ENCODE measurements around the gene KRT5. TPM values are rescaled to one million over a fixed set of nuclear protein-coding genes. Genes with fewer than 3 reads are reported as not detected.

Gene KRT5
- polyA plus RNA-seq, 3 donors: 0.04 TPM; not detected in 2

DNA sequence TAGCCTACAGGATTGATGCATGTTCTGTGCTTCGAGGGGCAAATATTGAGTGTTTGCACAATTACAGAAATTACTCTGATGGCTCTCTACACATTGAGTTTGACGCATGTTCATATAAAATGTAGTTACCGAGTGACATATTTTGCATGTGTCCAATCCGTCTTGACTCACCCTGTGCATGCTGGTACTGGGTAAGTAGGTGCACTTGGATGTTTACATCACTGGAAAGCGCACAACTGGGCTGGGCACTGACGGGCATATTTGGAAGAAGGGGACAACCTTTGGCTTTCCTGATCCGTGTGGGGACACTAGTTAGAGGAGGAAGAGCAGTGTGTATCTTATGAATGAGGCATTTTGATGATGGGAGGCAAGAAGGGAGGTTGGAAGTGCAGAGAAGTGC lies 22.2 kb downstream of the KRT5 start:
- Histone ChIP-seq H3K36me3 (replicated peaks in 1 of 2; ENCODE audit: control insufficient read depth in 1 of 2, insufficient read depth in 2 of 2, low read length in 2 of 2) (no peaks in the 10 kb centered on the region), H3K4me3 (replicated peaks in 1 of 3; ENCODE audit: low read depth in 2 of 3, low read length in 3 of 3) (no peak overlapping the region), H3K79me2 (ENCODE audit: insufficient read depth, low read length) (no peaks in the 10 kb centered on the region), H3K9me3 (replicated peaks in 1 of 2; ENCODE audit: control insufficient read depth in 1 of 2, insufficient read depth in 1 of 2, low read length in 2 of 2) (peaks cover 0 to 6% of the 10 kb centered on the region in 2 donors), H3K9ac (ENCODE audit: insufficient read depth, low read length, poor library complexity, severe bottlenecking) (no peak overlapping the region), H2AFZ (ENCODE audit: insufficient read depth, low read depth, low read length, poor library complexity, severe bottlenecking) (no peak overlapping the region), H3K27me3 (ENCODE audit: control insufficient read depth in 2 of 2, insufficient read depth in 2 of 2, low read length in 2 of 2) (no peaks in the 10 kb centered on the region), H3K27ac (ENCODE audit: low read depth in 1 of 2, low read length in 2 of 2) (no peak overlapping the region), H3K4me2 (replicated peaks; ENCODE audit: extremely low read depth, low read length, poor library complexity, severe bottlenecking) (no peak overlapping the region), H3K4me1 (ENCODE audit: control insufficient read depth in 1 of 2, insufficient read depth in 2 of 2, low read length in 2 of 2) (peaks cover 9 to 18% of the 10 kb centered on the region in 2 donors), H4K20me1 (ENCODE audit: insufficient read depth, low read length) (no peaks in the 10 kb centered on the region)
- Mint-ChIP-seq H3K27ac (no peak overlapping the region), H3K9me3 (peaks cover 0 to 11% (median 6%) of the 10 kb centered on the region in 7 donors), H3K4me1 (peaks cover 20% of the 10 kb centered on the region), H3K4me3 (no peak overlapping the region), H3K27me3 (ENCODE audit: low read depth in 3 of 3) (peaks cover 5 to 11% (median 7%) of the 10 kb centered on the region in 3 donors), H3K36me3 (no peaks in the 10 kb centered on the region)
- 92% methylated on average over 7 of the region's 7 CpGs for WGBS (ENCODE audit: insufficient coverage)
- intact Hi-C loops (cut with micrococcal nuclease): no loop called here
- DNase-seq: no peak
- TF ChIP-seq, protein P1, sequence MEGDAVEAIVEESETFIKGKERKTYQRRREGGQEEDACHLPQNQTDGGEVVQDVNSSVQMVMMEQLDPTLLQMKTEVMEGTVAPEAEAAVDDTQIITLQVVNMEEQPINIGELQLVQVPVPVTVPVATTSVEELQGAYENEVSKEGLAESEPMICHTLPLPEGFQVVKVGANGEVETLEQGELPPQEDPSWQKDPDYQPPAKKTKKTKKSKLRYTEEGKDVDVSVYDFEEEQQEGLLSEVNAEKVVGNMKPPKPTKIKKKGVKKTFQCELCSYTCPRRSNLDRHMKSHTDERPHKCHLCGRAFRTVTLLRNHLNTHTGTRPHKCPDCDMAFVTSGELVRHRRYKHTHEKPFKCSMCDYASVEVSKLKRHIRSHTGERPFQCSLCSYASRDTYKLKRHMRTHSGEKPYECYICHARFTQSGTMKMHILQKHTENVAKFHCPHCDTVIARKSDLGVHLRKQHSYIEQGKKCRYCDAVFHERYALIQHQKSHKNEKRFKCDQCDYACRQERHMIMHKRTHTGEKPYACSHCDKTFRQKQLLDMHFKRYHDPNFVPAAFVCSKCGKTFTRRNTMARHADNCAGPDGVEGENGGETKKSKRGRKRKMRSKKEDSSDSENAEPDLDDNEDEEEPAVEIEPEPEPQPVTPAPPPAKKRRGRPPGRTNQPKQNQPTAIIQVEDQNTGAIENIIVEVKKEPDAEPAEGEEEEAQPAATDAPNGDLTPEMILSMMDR (IDR thresholded peaks at IDR 0.05): no peak

DNA sequence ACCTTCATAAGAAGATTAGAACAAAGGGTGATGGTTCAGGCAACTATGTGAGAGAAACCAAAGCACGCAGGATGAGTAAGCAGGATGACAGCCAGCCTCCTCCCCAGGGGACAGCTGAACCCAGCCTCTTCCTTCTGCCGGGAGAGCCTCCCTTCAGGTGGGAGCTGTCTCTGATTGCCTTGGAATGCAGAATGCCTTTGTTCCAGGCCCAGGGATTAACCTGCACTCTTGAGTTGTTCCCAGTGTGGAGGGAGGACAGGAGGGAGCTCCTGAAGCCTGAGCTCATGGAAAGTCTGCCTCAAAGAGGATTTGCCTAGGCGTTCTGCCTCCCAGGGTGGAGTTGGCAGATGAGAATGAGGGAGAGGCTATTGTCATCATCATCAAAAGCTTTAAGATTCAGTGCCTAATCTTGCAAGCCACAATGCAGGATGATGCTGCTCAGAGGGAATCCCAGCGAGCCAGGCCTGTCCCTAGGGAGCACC lies 23.6 kb downstream of the KRT5 start:
- DNase-seq: no peak
- Histone ChIP-seq H3K4me1 (ENCODE audit: control insufficient read depth in 1 of 2, insufficient read depth in 2 of 2, low read length in 2 of 2) (peaks cover 9 to 18% of the 10 kb centered on the region in 2 donors), H3K27ac (ENCODE audit: low read depth in 1 of 2, low read length in 2 of 2) (no peak overlapping the region), H4K20me1 (ENCODE audit: insufficient read depth, low read length) (no peaks in the 10 kb centered on the region), H3K9ac (ENCODE audit: insufficient read depth, low read length, poor library complexity, severe bottlenecking) (no peak overlapping the region), H3K36me3 (replicated peaks in 1 of 2; ENCODE audit: control insufficient read depth in 1 of 2, insufficient read depth in 2 of 2, low read length in 2 of 2) (no peaks in the 10 kb centered on the region), H3K4me2 (replicated peaks; ENCODE audit: extremely low read depth, low read length, poor library complexity, severe bottlenecking) (no peak overlapping the region), H3K9me3 (replicated peaks in 1 of 2; ENCODE audit: control insufficient read depth in 1 of 2, insufficient read depth in 1 of 2, low read length in 2 of 2) (no peaks in the 10 kb centered on the region), H3K27me3 (ENCODE audit: control insufficient read depth in 2 of 2, insufficient read depth in 2 of 2, low read length in 2 of 2) (no peaks in the 10 kb centered on the region), H3K4me3 (replicated peaks in 1 of 3; ENCODE audit: low read depth in 2 of 3, low read length in 3 of 3) (no peak overlapping the region), H2AFZ (ENCODE audit: insufficient read depth, low read depth, low read length, poor library complexity, severe bottlenecking) (no peak overlapping the region), H3K79me2 (ENCODE audit: insufficient read depth, low read length) (no peaks in the 10 kb centered on the region)
- H3K4me3 Mint-ChIP-seq: no peak overlapping the region
- peaks cover 0 to 5% (median 0%) of the 10 kb centered on the region in 7 donors for H3K9me3 Mint-ChIP-seq
- H3K27me3 Mint-ChIP-seq (ENCODE audit: low read depth in 3 of 3): peaks cover 5 to 11% (median 9%) of the 10 kb centered on the region in 3 donors
- peaks cover 20% of the 10 kb centered on the region for H3K4me1 Mint-ChIP-seq
- TF ChIP-seq, protein P1 (IDR thresholded peaks at IDR 0.05): no peak
- 92% methylated on average over 2 of the region's 4 CpGs for whole genome bisulfite sequencing (ENCODE audit: insufficient coverage)
- no peak overlapping the region for H3K27ac Mint-ChIP-seq
- intact Hi-C loops (cut with micrococcal nuclease): no loop called here
- no peaks in the 10 kb centered on the region for H3K36me3 Mint-ChIP-seq

All from CD14-positive monocyte (primary cell).